Transverse colon (tissue), 4 donors: Measurements from ENCODE around the gene FAM180A.

Experiments used
- CTCF ChIP-seq, 5 experiments: fragments of 200-600 bp in 3 of 5; fragments of 450-650 bp in 2 of 5; sonication (generic) in 3 of 5; IDR thresholded peaks; 1 replicate in 2 of 5; 2 replicates in 3 of 5; pipeline ENCODE4 v1.5.1; 2016 to 2017; ENCODE audit warnings: antibody characterized with exemption in 5 of 5, inconsistent platforms in 3 of 5, mild to moderate bottlenecking in 2 of 5, moderate library complexity in 1 of 5
- EP300 ChIP-seq: sonication (generic); formaldehyde crosslinking; IDR thresholded peaks from one replicate; pipeline ENCODE4 v1.6.1; 2017; ENCODE audit warnings: antibody characterized with exemption, low read depth
- POLR2A ChIP-seq: fragments of 450-650 bp; IDR thresholded peaks from one replicate; pipeline ENCODE4 v1.6.1; 2016; ENCODE audit warnings: antibody characterized with exemption, mild to moderate bottlenecking, moderate library complexity
- POLR2AphosphoS5 ChIP-seq, 3 donors: sonication (generic); formaldehyde crosslinking; IDR thresholded peaks; one replicate each; pipeline ENCODE4 v1.6.1; 2016; ENCODE audit warnings: antibody characterized with exemption in 3 of 3

- no peak for TF ChIP-seq CTCF (IDR thresholded peaks at IDR 0.05)
- TF ChIP-seq POLR2A, result no peak
- TF ChIP-seq POLR2AphosphoS5 (IDR thresholded peaks at IDR 0.05), result no peak
- TF ChIP-seq EP300, result no peak
Measured at GRCh38 chr7:135775230-135775629, 26.6 kb upstream of the FAM180A start.
